Lung (tissue), 12 donors: ENCODE data around the gene MAN2B2. TPM values are rescaled to one million over a fixed set of nuclear protein-coding genes. Genes with fewer than 3 reads are reported as not detected.

Experiments
- ATAC-seq: fragments of 200-7000 bp; cut with Tn5 transposase; one replicate; pipeline ENCODE4 v1.9.1; 2020; ENCODE audit warnings: moderate number of reproducible peaks; ENCODE audit not compliant: insufficient read depth, low FRiP score
- DNase-seq, 3 donors: peaks; one replicate each; pipeline ENCODE4 v3.0.0-alpha.2; 2013 to 2017
- H3K27ac ChIP-seq, 2 donors: one replicate each; pipeline ENCODE4 v1.5.1; 2013; ENCODE audit warnings: mild to moderate bottlenecking in 2 of 2, moderate library complexity in 2 of 2, control low read depth in 1 of 2, inconsistent platforms in 1 of 2, low read depth in 1 of 2, low read length in 1 of 2
- H3K27me3 ChIP-seq, 3 donors: one replicate each; pipeline ENCODE4 v1.5.1; 2013; ENCODE audit warnings: low read length in 2 of 3; ENCODE audit not compliant: control insufficient read depth in 3 of 3, insufficient read depth in 3 of 3
- H3K36me3 ChIP-seq, 4 donors: one replicate each; pipeline ENCODE4 v1.5.1; 2013; ENCODE audit warnings: low read length in 4 of 4, mild to moderate bottlenecking in 1 of 4, moderate library complexity in 1 of 4; ENCODE audit not compliant: control insufficient read depth in 4 of 4, insufficient read depth in 4 of 4
- H3K4me1 ChIP-seq, 5 donors: one replicate each; pipeline ENCODE4 v1.5.1; 2013; ENCODE audit warnings: low read length in 5 of 5, mild to moderate bottlenecking in 2 of 5, moderate library complexity in 1 of 5; ENCODE audit not compliant: control insufficient read depth in 5 of 5, insufficient read depth in 5 of 5
- H3K4me3 ChIP-seq: one replicate; pipeline ENCODE4 v1.5.1; 2013; ENCODE audit warnings: mild to moderate bottlenecking, control low read depth, moderate library complexity
- H3K9ac ChIP-seq, 2 donors: one replicate each; pipeline ENCODE4 v1.5.1; 2013; ENCODE audit warnings: low read length in 2 of 2, control low read depth in 1 of 2; ENCODE audit not compliant: insufficient read depth in 1 of 2
- H3K9me3 ChIP-seq, 4 donors: one replicate each; pipeline ENCODE4 v1.5.1; 2013; ENCODE audit warnings: low read length in 3 of 4, mild to moderate bottlenecking in 1 of 4, moderate library complexity in 1 of 4; ENCODE audit not compliant: control insufficient read depth in 4 of 4, insufficient read depth in 3 of 4
- WGBS, 2 donors: extraction: QIAGEN DNeasy Blood & Tissue Kit; methylation state at CpG; one replicate each; pipeline ENCODE4 v1.1.7; 2013; 5-methylcytosine and 5-hydroxymethylcytosine counted together
- polyA plus RNA-seq, 2 donors: library from polyadenylated mRNA; stranded (reverse); fragments of 200-250 nt; gene quantifications; one replicate each; pipeline ENCODE4 v1.2.1, GENCODE V29; 2013
- total RNA-seq, 2 donors: library from RNA; depleted of rRNA in 1 of 2; stranded (reverse); fragments of >200 nt in 1 of 2; gene quantifications; one replicate each; pipeline ENCODE4 v1.2.1, GENCODE V29; 2014 to 2021
- TF ChIP-seq, protein P1 (sequence below): IDR thresholded peaks from 2 replicates; pipeline ENCODE4 v1.5.1; 2012; ENCODE audit warnings: mild to moderate bottlenecking; ENCODE audit errors: control extremely low read depth, extremely low read depth
- donor health status: control.
- donor health status: control.
- donor health status: Bipolar disorder and iron deficiency.
- donor health status: healthy.
- donor health status: DM: yes; HTN: yes; CAD: no.

MAN2B2 gene
- total and polyA plus RNA-seq, 4 donors: 6.5 to 36.1 (median 16.5) TPM

DNA sequence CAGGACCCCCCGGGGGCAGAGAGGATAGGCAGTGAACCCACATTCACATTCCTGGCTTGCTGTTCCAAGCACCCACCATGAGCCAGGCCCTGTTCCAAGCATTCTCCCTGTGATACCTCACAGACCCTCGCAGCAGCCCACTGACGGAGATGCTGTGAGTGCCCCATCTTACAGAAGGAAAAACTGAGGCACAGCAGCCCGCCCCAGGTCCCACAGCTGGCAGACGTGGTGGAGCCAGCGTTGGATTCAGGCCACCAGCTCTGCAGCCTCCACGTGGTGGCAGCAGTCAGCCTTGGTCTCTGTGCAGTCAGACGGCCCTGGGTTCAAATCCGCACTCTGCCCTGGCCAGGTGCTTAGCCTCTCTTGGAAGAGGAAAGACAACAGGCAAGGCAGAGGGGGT is 16.8 kb downstream of the MAN2B2 start:
- H3K4me1 ChIP-seq: no peaks in the 10 kb centered on the region
- TF ChIP-seq, protein P1, sequence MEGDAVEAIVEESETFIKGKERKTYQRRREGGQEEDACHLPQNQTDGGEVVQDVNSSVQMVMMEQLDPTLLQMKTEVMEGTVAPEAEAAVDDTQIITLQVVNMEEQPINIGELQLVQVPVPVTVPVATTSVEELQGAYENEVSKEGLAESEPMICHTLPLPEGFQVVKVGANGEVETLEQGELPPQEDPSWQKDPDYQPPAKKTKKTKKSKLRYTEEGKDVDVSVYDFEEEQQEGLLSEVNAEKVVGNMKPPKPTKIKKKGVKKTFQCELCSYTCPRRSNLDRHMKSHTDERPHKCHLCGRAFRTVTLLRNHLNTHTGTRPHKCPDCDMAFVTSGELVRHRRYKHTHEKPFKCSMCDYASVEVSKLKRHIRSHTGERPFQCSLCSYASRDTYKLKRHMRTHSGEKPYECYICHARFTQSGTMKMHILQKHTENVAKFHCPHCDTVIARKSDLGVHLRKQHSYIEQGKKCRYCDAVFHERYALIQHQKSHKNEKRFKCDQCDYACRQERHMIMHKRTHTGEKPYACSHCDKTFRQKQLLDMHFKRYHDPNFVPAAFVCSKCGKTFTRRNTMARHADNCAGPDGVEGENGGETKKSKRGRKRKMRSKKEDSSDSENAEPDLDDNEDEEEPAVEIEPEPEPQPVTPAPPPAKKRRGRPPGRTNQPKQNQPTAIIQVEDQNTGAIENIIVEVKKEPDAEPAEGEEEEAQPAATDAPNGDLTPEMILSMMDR: no peak
- H3K9ac ChIP-seq: no peak overlapping the region
- H3K27ac ChIP-seq: no peak overlapping the region
- H3K27me3 ChIP-seq: no peaks in the 10 kb centered on the region
- no peak for DNase-seq
- H3K36me3 ChIP-seq: peaks cover 0 to 45% (median 5%) of the 10 kb centered on the region in 4 donors
- H3K4me3 ChIP-seq: no peak overlapping the region
- peaks cover 0 to 3% (median 0%) of the 10 kb centered on the region in 4 donors for H3K9me3 ChIP-seq
- 88 to 92% methylated on average over 9 of the region's 9 CpGs for WGBS, 2 donors
- ATAC-seq: no peak

DNA sequence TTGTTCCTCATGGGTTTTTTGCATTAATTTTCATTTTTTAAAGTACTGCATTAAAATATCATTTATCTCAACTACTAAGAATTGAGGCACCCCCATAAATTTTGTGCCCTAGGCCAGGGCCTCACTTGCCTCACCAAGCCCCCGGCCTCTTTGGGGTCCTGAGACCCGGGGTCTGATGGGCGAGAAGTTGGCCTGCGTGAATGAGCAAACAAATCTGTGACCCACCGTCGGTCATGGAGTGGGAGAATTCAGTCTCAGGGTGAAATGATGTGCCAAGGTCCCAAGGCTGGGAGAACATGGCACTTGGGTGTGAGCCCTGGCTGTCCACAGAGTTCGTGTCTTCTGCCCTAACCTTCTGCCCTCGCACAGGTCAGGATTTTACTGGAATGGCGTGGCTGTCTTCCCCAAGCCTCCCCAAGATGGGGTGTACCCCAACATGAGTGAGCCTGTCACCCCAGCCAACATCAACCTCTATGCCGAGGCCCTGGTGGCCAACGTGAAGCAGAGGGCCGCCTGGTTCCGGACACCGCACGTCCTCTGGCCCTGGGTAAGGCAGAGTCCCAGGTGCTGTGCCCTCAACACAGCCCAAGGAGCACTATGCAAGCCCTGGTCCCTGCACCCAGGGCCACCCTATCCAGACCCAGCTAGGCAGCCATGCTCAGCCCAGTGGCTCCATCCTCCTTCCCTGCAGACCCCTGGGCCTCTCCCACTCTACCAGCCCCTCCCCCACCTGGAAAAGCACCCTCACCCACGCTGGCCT is 18.0 kb downstream of the MAN2B2 start:
- ATAC-seq: no peak
- Histone ChIP-seq H3K4me1 (no peaks in the 10 kb centered on the region), H3K4me3 (no peak overlapping the region), H3K9me3 (peaks cover 0 to 3% (median 0%) of the 10 kb centered on the region in 4 donors), H3K9ac (no peak overlapping the region), H3K27me3 (no peaks in the 10 kb centered on the region), H3K36me3 (peaks cover 0 to 50% (median 6%) of the 10 kb centered on the region in 4 donors), H3K27ac (no peak overlapping the region)
- TF ChIP-seq, protein P1: no peak
- no peak for DNase-seq
- WGBS, 2 donors: 92 to 93% methylated on average over 16 of the region's 16 CpGs

DNA sequence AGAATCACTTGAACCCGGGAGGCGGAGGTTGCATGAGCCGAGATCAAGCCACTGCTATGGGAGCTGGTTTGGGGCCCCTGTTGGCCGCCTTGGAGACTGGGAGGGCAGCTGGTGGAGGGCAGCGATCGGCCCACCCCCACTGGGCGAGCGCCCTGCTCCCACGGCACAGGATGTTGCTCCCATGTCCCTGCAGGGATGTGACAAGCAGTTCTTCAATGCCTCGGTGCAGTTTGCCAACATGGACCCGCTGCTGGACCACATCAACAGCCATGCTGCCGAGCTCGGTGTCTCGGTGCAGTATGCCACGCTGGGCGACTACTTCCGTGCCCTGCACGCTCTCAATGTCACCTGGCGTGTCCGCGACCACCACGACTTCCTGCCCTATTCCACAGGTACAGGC is 19.4 kb downstream of the MAN2B2 start:
- 94 to 95% methylated on average over 22 of the region's 22 CpGs for WGBS, 2 donors
- Histone ChIP-seq H3K9ac (no peak overlapping the region), H3K36me3 (peaks cover 0 to 54% (median 6%) of the 10 kb centered on the region in 4 donors), H3K9me3 (peaks cover 0 to 3% (median 0%) of the 10 kb centered on the region in 4 donors), H3K4me1 (no peaks in the 10 kb centered on the region), H3K27ac (no peak overlapping the region), H3K4me3 (no peak overlapping the region), H3K27me3 (no peaks in the 10 kb centered on the region)
- TF ChIP-seq, protein P1: no peak
- DNase-seq (no peak), ATAC-seq (no peak)
